ENCODE measurements around the gene AK3. TPM values are rescaled to one million over a fixed set of nuclear protein-coding genes. Genes with fewer than 3 reads are reported as not detected.

Gene AK3
- total RNA-seq, 3 donors from 2014 or later = 80.3 to 123 (median 84.6) TPM

DNA sequence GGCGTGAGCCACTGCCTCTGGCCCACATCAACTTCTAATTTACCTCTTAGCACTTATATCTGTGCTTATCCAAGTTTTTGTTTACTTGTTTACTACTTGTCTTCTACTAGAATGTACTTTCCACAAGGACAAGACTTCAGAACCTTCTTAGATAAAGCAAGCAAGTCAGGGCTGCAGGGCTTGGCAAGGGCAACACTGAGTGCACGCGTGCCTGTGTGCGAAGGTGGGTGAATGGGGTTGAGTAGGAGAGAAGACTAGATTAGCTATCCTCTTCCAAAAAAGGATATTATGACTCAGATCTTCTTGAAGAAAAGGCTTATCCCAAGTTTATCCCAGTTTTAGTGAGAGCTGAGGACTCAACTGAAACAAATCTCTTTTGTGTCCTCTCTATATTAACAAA lies 19.3 kb downstream of the AK3 start:
- no peak for DNase-seq (ENCODE audit: low spot score in 2 of 2)
- Histone ChIP-seq H3K27me3 (no peaks in the 10 kb centered on the region), H3K4me3 (no peak overlapping the region), H3K27ac (no peak overlapping the region), H3K36me3 (peaks cover 7% of the 10 kb centered on the region), H3K4me1 (no peaks in the 10 kb centered on the region), H3K9me3 (no peaks in the 10 kb centered on the region)
- intact Hi-C loops (cut with DNase I; ENCODE audit: low total_unique reads) = no loop called here
- TF ChIP-seq POLR2A (IDR thresholded peaks at IDR 0.05) (no peak), POLR2AphosphoS5 (IDR thresholded peaks at IDR 0.05) (no peak)
- TF ChIP-seq, protein P1, sequence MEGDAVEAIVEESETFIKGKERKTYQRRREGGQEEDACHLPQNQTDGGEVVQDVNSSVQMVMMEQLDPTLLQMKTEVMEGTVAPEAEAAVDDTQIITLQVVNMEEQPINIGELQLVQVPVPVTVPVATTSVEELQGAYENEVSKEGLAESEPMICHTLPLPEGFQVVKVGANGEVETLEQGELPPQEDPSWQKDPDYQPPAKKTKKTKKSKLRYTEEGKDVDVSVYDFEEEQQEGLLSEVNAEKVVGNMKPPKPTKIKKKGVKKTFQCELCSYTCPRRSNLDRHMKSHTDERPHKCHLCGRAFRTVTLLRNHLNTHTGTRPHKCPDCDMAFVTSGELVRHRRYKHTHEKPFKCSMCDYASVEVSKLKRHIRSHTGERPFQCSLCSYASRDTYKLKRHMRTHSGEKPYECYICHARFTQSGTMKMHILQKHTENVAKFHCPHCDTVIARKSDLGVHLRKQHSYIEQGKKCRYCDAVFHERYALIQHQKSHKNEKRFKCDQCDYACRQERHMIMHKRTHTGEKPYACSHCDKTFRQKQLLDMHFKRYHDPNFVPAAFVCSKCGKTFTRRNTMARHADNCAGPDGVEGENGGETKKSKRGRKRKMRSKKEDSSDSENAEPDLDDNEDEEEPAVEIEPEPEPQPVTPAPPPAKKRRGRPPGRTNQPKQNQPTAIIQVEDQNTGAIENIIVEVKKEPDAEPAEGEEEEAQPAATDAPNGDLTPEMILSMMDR (IDR thresholded peaks at IDR 0.05) = no peak

DNA sequence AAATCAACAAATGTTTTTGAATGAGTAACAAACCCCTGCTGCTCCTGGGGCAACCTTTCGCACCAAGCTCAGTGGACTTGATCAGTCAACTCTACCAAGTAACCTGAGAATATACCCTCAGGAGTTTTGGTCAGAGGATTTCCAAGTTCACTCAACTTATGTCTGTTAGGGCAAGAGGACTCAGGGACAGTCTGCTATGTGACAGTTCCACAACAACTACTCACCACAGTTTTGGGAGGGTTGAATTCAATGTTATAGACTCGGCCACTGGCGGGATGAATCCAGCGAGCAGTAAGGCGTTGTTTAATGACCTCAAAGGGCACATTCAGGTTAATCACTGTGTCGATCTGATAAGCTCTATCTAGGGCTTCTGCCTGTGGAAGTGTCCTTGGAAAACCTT lies 22.1 kb downstream of the AK3 start:
- Histone ChIP-seq H3K27me3 (no peaks in the 10 kb centered on the region), H3K4me3 (no peak overlapping the region), H3K36me3 (peaks cover 7% of the 10 kb centered on the region), H3K27ac (no peak overlapping the region), H3K4me1 (no peaks in the 10 kb centered on the region), H3K9me3 (no peaks in the 10 kb centered on the region)
- intact Hi-C loops (cut with DNase I; ENCODE audit: low total_unique reads) = no loop called here
- no peak for DNase-seq (ENCODE audit: low spot score in 2 of 2)
- no peak for TF ChIP-seq POLR2A (IDR thresholded peaks at IDR 0.05)

DNA sequence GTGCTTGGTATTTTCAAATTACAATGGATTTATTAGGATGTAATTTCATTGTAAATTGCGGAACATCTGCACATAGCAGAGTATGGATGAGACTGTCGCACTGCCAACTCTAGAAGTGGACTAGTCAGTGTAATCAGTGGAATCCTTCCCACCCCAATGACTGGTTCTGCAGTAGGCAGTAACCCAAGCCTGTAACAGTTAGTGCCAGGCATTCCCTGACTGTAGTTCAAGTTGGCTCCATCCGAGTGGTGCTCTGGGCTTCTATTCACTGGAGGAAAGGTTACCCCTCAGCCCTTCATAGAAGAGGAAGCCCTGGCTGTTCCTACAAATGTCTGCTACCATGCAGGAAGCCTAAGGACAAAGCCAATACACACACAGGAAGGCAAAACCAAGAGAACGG lies 23.2 kb downstream of the AK3 start:
- intact Hi-C loops (cut with DNase I; ENCODE audit: low total_unique reads) = no loop called here
- no peaks in the 10 kb centered on the region for H3K27me3 ChIP-seq
- no peak overlapping the region for H3K27ac ChIP-seq
- no peak for DNase-seq (ENCODE audit: low spot score in 2 of 2)
- no peaks in the 10 kb centered on the region for H3K9me3 ChIP-seq
- H3K4me3 ChIP-seq = no peak overlapping the region
- TF ChIP-seq, protein P1 (IDR thresholded peaks at IDR 0.05) = no peak
- TF ChIP-seq POLR2A (IDR thresholded peaks at IDR 0.05) = no peak
- no peak for TF ChIP-seq POLR2AphosphoS5 (IDR thresholded peaks at IDR 0.05)
- peaks cover 10% of the 10 kb centered on the region for H3K36me3 ChIP-seq
- H3K4me1 ChIP-seq = no peaks in the 10 kb centered on the region

DNA sequence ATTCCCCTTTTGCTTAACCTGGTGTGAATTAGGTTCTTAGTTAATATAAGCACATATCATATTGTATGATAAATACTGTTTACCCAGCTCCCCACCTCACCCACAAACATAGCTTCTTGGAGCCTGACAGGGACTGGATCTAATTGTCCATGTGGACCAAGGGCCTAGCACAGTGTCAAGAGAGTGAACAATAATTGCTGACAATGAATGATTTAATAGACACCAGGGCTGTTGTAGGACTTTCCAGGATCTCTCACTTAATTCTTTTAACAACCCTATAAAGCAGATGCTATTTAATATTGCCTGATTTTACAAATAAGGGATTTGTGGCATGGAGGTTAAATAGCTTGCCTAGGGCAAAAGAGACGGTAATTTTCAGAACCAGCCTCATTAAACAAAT lies 24.8 kb downstream of the AK3 start:
- Histone ChIP-seq H3K9me3 (no peaks in the 10 kb centered on the region), H3K27ac (no peak overlapping the region), H3K4me1 (no peaks in the 10 kb centered on the region), H3K4me3 (no peak overlapping the region), H3K36me3 (peaks cover 10% of the 10 kb centered on the region), H3K27me3 (no peaks in the 10 kb centered on the region)
- intact Hi-C loops (cut with DNase I; ENCODE audit: low total_unique reads) = no loop called here
- no peak for DNase-seq (ENCODE audit: low spot score in 2 of 2)
- TF ChIP-seq, protein P1 (IDR thresholded peaks at IDR 0.05) = no peak
- TF ChIP-seq POLR2AphosphoS5 (IDR thresholded peaks at IDR 0.05) (no peak), POLR2A (IDR thresholded peaks at IDR 0.05) (no peak)

DNA sequence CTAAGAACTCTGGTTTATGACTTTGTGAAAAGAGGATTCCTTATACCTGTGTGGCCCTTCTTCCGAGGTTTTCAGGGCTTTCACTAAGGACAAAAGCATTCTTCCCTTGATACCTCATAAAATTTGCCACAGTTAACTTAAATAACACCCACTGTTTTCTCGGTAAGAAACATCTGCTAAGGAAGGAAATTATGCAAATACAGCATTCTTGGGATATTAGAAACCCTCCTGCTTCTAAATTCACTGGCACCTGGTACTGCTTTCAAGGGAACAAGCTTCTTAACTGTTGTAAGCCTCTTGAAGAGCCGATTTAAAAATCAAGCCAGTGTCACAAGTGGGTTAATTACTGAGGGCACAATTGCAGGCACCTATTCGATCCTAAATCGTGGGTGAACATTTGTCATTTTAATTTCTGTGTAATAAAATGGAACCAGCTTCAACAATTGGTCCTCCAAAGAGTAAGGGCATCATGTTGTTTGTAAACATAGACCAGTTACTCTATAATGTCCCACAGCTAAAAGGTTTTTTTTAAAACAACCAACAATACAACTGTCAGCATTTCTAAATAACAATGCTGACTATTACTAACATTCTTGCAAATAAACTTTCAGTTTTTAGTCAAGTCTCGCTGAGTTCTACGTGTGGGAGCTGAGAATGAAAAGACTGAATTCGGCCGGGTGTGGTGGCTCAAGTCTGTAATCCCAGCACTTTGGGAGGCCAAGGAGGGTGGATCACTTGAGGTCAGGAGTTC lies 26.6 kb downstream of the AK3 start:
- Histone ChIP-seq H3K36me3 (peaks cover 10% of the 10 kb centered on the region), H3K9me3 (no peaks in the 10 kb centered on the region), H3K27ac (no peak overlapping the region), H3K4me1 (no peaks in the 10 kb centered on the region), H3K27me3 (no peaks in the 10 kb centered on the region), H3K4me3 (no peak overlapping the region)
- no peak for DNase-seq (ENCODE audit: low spot score in 2 of 2)
- intact Hi-C loops (cut with DNase I; ENCODE audit: low total_unique reads) = no loop called here
- no peak for TF ChIP-seq POLR2A (IDR thresholded peaks at IDR 0.05)
- TF ChIP-seq POLR2AphosphoS5 (IDR thresholded peaks at IDR 0.05) = no peak

DNA sequence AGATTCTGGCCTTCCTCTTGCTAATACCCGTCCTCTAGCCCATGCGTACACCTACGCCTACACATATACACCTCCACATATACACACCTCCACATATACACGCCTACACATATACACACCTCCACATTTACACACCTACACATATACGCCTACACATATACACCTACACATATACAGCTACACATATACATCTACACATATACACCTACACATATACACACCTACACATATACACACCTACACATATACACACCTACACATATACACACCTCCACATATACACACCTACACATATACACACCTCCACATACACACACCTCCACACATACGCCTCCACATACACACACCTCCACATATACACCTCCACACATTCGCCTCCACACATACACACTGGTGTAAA lies 27.2 kb downstream of the AK3 start:
- H3K36me3 ChIP-seq = peaks cover 10% of the 10 kb centered on the region

More for the DNA sequence above, 27.2 kb downstream of the AK3 start:
- Histone ChIP-seq H3K4me3 (no peak overlapping the region), H3K27ac (no peak overlapping the region), H3K9me3 (no peaks in the 10 kb centered on the region), H3K27me3 (no peaks in the 10 kb centered on the region), H3K4me1 (no peaks in the 10 kb centered on the region)
- TF ChIP-seq, protein P1 (IDR thresholded peaks at IDR 0.05) = no peak
- no peak for TF ChIP-seq POLR2A (IDR thresholded peaks at IDR 0.05)
- DNase-seq (ENCODE audit: low spot score in 2 of 2) = no peak
- intact Hi-C loops (cut with DNase I; ENCODE audit: low total_unique reads) = no loop called here

All from breast epithelium (tissue), 4 donors.